GM18502 (cell line): Measurements from ENCODE around the gene ST7.

Experiments used
- ATAC-seq: cut with Tn5 transposase; IDR thresholded peaks from one replicate; pipeline ENCODE4 v1.9.1; 2021; ENCODE audit warnings: mild to moderate bottlenecking; ENCODE audit not compliant: unreplicated experiment, poor library complexity

Gene ST7

DNA sequence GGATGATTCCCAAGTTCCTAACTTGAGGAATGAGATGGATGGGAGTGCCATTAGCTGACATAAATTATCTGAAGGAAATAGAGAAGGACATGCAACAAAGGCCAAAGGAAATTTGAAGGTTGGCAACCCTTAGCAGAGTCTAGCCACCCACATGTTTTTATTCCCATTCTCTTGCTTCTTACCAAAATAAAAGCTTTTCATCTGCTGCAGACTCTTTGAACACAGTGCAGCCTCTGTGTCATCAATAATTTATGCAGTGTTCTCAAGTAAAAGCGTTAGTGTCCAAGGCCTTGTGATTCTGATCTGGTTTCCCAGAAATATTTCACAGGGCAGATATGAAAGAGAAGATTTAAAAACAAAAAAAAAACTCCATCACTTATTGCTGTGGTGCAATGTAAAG, 98.5 kb downstream of the ST7 start:
- no peak for ATAC-seq

- ATAC-seq: no peak
Observed at GRCh38 chr7:117053432-117053831, 100.1 kb downstream of the ST7 start.

DNA sequence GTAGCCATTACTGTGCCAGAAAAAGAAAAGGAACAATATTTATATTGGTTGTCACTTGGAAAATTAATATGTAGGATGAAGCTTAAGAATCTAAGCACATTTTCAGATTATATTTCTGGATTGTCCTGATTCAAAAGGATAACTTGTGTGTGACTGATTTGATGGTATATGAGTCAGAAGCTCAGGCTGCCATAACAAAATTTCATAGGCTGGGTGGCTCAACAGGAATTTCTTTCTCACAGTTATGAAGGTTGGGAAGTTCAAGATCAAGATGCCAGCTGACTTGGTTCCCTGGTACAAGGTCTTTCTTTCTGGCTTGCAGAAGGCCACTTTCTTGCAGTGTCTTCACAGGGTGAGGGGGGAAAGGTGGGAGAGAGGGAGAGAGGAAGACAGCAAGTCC, 108.5 kb downstream of the ST7 start:
- no peak for ATAC-seq

DNA sequence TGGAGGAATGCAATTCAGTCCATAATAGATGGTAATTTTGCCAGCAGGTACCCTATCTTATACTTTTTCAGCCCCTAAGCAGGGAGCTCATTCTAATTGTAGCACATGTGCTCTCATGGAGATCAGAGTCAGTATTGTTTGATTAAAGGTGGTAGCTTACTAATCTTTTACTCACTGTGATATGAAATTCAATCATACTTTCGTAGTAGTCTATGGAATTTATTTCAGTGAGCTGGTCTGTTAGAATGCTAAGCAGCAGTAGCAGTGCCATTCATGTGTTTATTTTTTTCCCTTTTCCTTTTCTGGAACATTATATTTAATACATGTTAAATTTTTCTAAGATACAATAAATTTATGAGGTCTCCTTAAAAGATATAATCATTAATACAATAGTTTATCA, 109.0 kb downstream of the ST7 start:
- ATAC-seq: no peak

DNA sequence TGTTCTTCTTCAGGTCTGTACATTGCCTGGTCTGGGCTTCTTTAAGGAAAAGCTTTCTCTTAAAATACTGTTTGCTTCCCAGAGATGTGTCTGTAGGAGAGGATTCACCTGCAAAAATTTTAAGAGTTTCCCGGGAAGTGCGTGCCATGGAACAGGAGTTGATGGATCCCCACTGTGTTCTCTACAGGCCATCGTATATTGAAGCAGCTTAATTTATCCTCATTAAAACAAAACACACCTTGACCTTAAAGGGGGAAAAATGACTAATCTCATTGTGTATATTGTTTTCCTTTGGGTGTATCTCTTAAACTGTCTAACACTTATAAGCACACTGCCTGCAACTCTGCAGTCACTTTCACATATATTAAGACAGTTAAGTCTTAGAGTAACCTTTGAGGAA, 111.4 kb downstream of the ST7 start:
- no peak for ATAC-seq

GRCh38 chr7:117065571-117066150, 112.4 kb downstream of the ST7 start:
- no peak for ATAC-seq

GRCh38 chr7:117066668-117067067, 113.4 kb downstream of the ST7 start:
- ATAC-seq: peak; percentile 76

- ATAC-seq: no peak
Observed at GRCh38 chr7:117067340-117067739, 114.0 kb downstream of the ST7 start.

- no peak for ATAC-seq
Observed at GRCh38 chr7:117068511-117069145, 115.3 kb downstream of the ST7 start.

- no peak for ATAC-seq
Observed at GRCh38 chr7:117069379-117069778, 116.1 kb downstream of the ST7 start.

- no peak for ATAC-seq
Observed at GRCh38 chr7:117071551-117071950, 118.2 kb downstream of the ST7 start.

DNA sequence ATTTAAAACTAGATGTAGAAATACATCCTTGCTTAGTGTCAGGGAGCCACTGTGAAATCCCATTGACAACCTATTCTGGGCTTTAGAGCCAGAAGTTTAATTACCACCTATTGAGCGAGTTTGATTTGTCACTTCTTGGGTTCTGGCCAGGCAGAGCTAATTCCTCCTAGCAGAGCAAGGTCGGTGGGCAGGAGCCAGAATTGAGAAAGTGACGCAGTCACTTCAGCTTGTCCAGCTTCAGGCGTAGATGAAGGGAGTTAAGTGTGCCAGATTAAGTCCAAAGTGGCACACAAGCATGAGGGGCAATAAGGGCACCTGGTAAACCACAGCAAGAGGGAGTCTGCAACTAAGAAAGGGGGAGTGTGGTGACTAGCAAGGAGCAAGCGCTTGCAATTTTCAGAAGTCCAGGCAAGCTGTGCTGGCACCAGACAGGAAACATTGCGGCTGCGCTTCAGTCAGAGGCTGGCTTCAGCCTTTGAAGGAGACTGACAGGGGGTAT, 119.4 kb downstream of the ST7 start:
- ATAC-seq: peak; percentile 74

DNA sequence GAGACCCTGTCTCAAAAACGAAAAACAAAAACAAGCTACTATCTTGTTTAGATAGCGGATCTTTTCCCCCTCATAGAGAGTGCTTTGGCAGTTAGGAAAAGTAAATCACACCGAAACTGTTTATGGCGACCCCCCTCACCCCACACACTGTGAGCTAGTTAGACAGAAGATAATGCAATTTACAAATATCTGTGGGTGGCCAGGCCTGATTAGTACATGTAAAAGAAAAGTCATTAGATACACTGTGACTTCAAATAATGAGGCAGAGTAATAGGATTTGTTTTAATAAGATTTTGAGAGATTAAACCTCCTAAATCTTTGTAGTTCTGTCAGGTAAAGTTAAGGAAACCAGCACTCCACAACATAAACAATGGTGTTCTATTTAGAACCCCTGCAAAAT, 121.1 kb downstream of the ST7 start:
- no peak for ATAC-seq

- ATAC-seq: no peak
Observed at GRCh38 chr7:117075934-117076333, 122.6 kb downstream of the ST7 start.

DNA sequence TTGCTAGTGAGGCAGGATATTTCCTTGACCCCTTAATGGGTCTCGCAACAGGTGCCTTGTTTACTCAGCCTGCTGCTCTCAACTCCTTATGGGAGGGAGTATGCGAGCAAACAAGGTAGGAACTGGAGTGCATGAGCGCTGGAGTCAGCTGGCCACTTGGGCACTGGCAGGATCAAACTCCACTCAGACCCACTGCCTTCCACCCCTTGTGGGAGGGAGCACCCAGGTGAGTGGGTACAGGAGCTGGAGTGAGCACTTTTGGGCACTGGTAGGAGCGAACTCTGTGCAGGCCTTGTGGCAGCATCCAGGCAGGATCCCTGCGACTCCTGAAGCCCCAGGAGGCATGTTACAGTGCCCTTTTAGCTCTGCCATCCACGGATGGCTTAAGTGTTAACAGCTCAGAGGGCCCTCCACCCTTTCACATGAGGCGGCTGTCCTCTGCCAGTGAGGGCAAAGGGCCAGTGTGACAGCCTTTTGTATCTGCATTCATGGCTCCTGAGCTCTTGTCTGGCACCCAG, 123.2 kb downstream of the ST7 start:
- ATAC-seq: no peak

DNA sequence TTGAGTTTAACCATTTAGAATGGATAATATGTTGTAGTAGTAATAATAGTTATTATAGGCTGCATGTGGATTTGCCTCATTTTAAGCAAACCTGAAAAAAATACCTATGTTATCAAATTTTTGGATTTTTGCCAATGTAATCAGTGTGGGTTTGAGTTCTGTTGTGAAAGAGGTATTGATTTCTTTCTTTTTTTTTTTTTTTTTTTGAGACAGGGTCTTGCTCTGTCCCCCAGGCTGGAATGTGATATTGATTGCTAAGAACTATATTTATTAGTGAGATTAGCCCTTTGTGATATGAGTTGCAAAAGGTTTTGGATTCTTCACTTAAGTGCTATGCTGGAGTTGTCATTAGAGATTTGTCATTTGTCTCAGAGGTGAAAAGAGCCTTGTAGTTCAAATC, 124.4 kb downstream of the ST7 start:
- ATAC-seq: no peak

GRCh38 chr7:117082647-117083046, 129.3 kb downstream of the ST7 start:
- ATAC-seq: no peak

GRCh38 chr7:117083648-117084047, 130.3 kb downstream of the ST7 start:
- no peak for ATAC-seq

DNA sequence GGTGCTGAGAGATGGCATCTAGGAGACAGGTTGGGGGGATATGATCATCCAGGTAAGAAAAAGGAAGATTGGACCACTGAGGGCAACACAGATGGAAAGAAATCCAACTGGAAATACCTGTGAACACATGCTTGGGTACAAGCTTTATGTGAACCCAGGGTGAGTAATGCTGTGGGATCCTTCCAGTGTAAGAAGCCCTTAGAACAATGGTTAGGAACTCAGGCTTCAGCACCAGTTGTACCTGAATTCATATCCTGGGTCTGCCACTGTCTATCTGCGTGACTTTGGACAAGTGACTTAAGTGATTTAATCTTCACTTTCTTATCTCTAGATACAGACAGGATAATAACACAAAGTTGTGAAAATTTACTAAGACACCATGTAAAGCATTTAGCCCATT, 131.0 kb downstream of the ST7 start:
- no peak for ATAC-seq

GRCh38 chr7:117085275-117085674, 132.0 kb downstream of the ST7 start:
- ATAC-seq: no peak

DNA sequence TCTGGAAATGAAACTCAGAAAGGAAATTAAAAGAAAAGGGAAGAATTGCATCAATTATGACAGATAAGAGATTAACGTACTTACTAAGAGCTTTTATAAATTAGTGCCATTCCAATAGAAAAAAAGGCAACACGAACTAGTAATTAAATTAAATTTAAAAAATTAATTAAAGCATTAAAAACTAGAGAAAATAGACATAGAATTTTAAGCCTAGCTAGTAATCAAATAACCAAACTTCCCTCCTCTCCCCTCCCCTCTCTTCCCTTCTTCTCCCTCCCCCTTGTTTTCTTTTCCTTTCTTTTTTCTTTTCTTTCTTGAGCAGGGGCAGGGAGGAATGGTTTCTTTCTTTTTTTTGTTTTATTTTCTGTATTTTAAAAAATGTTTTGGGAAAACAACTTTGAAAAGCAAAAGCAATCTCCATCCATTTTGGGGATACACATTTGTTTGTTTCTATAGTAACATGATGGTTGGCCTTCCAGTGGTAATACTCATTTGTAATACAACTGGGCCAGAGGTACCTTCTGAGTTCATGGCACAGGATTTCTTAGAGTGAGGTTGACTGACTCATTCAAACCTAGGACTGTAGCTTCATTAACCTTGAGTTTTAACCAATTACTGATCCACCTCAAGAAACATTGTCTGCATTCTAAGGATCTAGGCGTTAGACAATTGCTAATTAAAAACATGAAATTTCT, 132.6 kb downstream of the ST7 start:
- ATAC-seq: no peak
